GM12801 (cell line): Measurements from ENCODE around the gene NCKAP1.

Source experiments
- CTCF ChIP-seq: IDR thresholded peaks from one replicate; pipeline ENCODE4 v1.5.1; 2011; ENCODE audit warnings: control low read depth; ENCODE audit not compliant: insufficient read length; ENCODE audit errors: extremely low read depth

The NCKAP1 gene

GRCh38 chr2:183038341-183039300 lies at the start of gene NCKAP1:
TSS of gene NCKAP1 (minus strand) at chr2:183038457. CDS start at chr2:183038099, 358 bp downstream.
- TF ChIP-seq CTCF, result no peak

GRCh38 chr2:183081911-183082310 lies 43.7 kb upstream of the NCKAP1 start:
- TF ChIP-seq CTCF, result no peak

- TF ChIP-seq CTCF, result no peak
Observed at GRCh38 chr2:183079139-183079775, 41.0 kb upstream of the NCKAP1 start.

GRCh38 chr2:183078464-183079138 lies 40.3 kb upstream of the NCKAP1 start, which contains the start of gene DUSP19:
TSS of gene DUSP19 (plus strand) at chr2:183078747. CDS start at chr2:183078934, 187 bp downstream.
- TF ChIP-seq CTCF, result no peak

- TF ChIP-seq CTCF, result no peak
Observed at GRCh38 chr2:183078163-183078463, 39.9 kb upstream of the NCKAP1 start.

- no peak for TF ChIP-seq CTCF
Observed at GRCh38 chr2:183072177-183072576, 33.9 kb upstream of the NCKAP1 start.
